Measurements from ENCODE around the gene PRDM13.

Gene PRDM13

DNA sequence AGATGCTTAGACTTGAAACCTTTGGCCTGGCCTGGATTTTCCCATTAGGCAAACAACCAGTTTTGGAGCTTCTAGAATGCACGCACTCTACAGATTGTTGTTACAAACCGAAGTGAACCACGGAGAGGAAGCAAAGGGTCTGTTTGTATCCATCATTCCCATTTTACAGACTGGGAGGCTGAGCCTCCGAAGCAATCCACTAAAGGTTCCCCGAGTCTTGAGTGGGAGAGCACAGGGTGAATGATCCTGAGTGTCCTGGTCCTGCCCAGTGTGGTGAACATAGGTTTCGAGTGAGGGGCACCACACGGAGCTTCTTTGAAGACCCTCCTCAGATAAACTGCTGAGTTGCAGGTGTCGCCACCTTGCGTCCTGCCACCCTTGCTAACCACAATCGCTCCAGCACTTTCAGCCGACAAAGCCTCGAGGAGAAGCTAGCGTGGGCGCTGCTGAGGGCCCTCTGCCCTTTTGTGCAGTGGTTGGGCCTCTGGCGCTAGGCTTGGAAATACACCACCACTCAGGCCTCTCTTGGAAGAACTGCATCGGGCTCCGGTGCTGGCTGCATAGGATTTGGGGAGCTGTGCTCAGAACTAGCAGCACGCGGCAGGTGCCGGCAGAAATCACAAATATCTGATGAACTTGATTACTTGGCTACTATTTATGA, 1.4 kb upstream of the PRDM13 start:
- H4K91ac ChIP-seq (ENCODE audit: low read depth, low read length, poor library complexity) = no peak overlapping the region
- no peak overlapping the region for H2AK5ac ChIP-seq (ENCODE audit: low read depth, low read length)
- no peak overlapping the region for H2BK5ac ChIP-seq (ENCODE audit: low read length)
- no peak overlapping the region for H3K9ac ChIP-seq (ENCODE audit: low read depth, low read length, poor library complexity)
- no CpG with 5 or more reads among the region's 20 CpGs for WGBS, 2 donors (ENCODE audit: extremely low coverage in 2 of 2, insufficient read length in 2 of 2, insufficient replicate concordance in 1 of 2)
- no peak overlapping the region for H3K14ac ChIP-seq (ENCODE audit: low read length)
- no peaks in the 10 kb centered on the region for H3K36me3 ChIP-seq (replicated peaks in 1 of 2; ENCODE audit: control insufficient read depth in 2 of 2, insufficient read depth in 2 of 2, low read length in 2 of 2)
- no peak overlapping the region for H3K4me3 ChIP-seq (ENCODE audit: low read length in 2 of 2)
- H3K27ac ChIP-seq (replicated peaks; ENCODE audit: low read length) = no peak overlapping the region
- H3K27me3 ChIP-seq (ENCODE audit: control insufficient read depth in 3 of 3, insufficient read depth in 3 of 3, low read depth in 1 of 3, low read length in 3 of 3) = peaks cover 66 to 100% (median 96%) of the 10 kb centered on the region in 3 experiments
- H3K4me2 ChIP-seq (ENCODE audit: insufficient read depth, low read length, poor library complexity, severe bottlenecking) = no peak overlapping the region
- H3K79me1 ChIP-seq (ENCODE audit: low read depth, low read length) = no peaks in the 10 kb centered on the region
- no peak overlapping the region for H3K18ac ChIP-seq (ENCODE audit: low read length)
- H3K4ac ChIP-seq (ENCODE audit: low read length) = no peak overlapping the region
- H2BK120ac ChIP-seq (ENCODE audit: low read depth, low read length) = no peak overlapping the region
- H3K4me1 ChIP-seq (ENCODE audit: control insufficient read depth in 2 of 2, insufficient read depth in 1 of 2, low read depth in 1 of 2, low read length in 2 of 2) = peaks cover 0 to 2% of the 10 kb centered on the region in 2 donors
- H4K8ac ChIP-seq (ENCODE audit: low read depth, low read length) = no peak overlapping the region
- H2AFZ ChIP-seq (ENCODE audit: low read length) = no peak overlapping the region
- no peak overlapping the region for H2BK15ac ChIP-seq (ENCODE audit: low read length)
- peaks cover 0 to 2% of the 10 kb centered on the region in 2 donors for H3K9me3 ChIP-seq (replicated peaks in 1 of 2; ENCODE audit: control insufficient read depth in 2 of 2, insufficient read depth in 1 of 2, low read depth in 1 of 2, low read length in 2 of 2)
- H3K23ac ChIP-seq (ENCODE audit: low read depth, low read length, poor library complexity) = no peak overlapping the region
- no peak overlapping the region for H2BK12ac ChIP-seq (ENCODE audit: low read length)
- DNase-seq (ENCODE audit: low spot score) = no peak

GRCh38 chr6:99605911-99606655, 550 bp upstream of the PRDM13 start:
- no CpG with 5 or more reads among the region's 16 CpGs for WGBS, 2 donors (ENCODE audit: extremely low coverage in 2 of 2, insufficient read length in 2 of 2, insufficient replicate concordance in 1 of 2)

GRCh38 chr6:99607416-99608036, 893 bp downstream of the PRDM13 start:
- no CpG with 5 or more reads among the region's 34 CpGs for WGBS, 2 donors (ENCODE audit: extremely low coverage in 2 of 2, insufficient read length in 2 of 2, insufficient replicate concordance in 1 of 2)
- no peak overlapping the region for H3K4ac ChIP-seq (ENCODE audit: low read length)
- peak overlapping the region; percentile 63 for H2AFZ ChIP-seq (ENCODE audit: low read length)
- peaks cover 0 to 2% of the 10 kb centered on the region in 2 donors for H3K4me1 ChIP-seq (ENCODE audit: control insufficient read depth in 2 of 2, insufficient read depth in 1 of 2, low read depth in 1 of 2, low read length in 2 of 2)
- H4K8ac ChIP-seq (ENCODE audit: low read depth, low read length) = no peak overlapping the region
- H2BK12ac ChIP-seq (ENCODE audit: low read length) = no peak overlapping the region
- no peak overlapping the region for H2BK5ac ChIP-seq (ENCODE audit: low read length)
- no peak overlapping the region for H3K9ac ChIP-seq (ENCODE audit: low read depth, low read length, poor library complexity)
- no peaks in the 10 kb centered on the region for H3K79me1 ChIP-seq (ENCODE audit: low read depth, low read length)
- H4K91ac ChIP-seq (ENCODE audit: low read depth, low read length, poor library complexity) = no peak overlapping the region
- DNase-seq (ENCODE audit: low spot score) = no peak
- H3K9me3 ChIP-seq (replicated peaks in 1 of 2; ENCODE audit: control insufficient read depth in 2 of 2, insufficient read depth in 1 of 2, low read depth in 1 of 2, low read length in 2 of 2) = peaks cover 0 to 2% of the 10 kb centered on the region in 2 donors
- peaks cover 66 to 100% (median 92%) of the 10 kb centered on the region in 3 experiments for H3K27me3 ChIP-seq (ENCODE audit: control insufficient read depth in 3 of 3, insufficient read depth in 3 of 3, low read depth in 1 of 3, low read length in 3 of 3)
- H3K4me3 ChIP-seq (ENCODE audit: low read length in 2 of 2) = no peak overlapping the region
- no peak overlapping the region for H3K18ac ChIP-seq (ENCODE audit: low read length)
- H2AK5ac ChIP-seq (ENCODE audit: low read depth, low read length) = no peak overlapping the region
- H3K14ac ChIP-seq (ENCODE audit: low read length) = no peak overlapping the region
- no peaks in the 10 kb centered on the region for H3K36me3 ChIP-seq (replicated peaks in 1 of 2; ENCODE audit: control insufficient read depth in 2 of 2, insufficient read depth in 2 of 2, low read length in 2 of 2)
- H2BK15ac ChIP-seq (ENCODE audit: low read length) = no peak overlapping the region
- H3K23ac ChIP-seq (ENCODE audit: low read depth, low read length, poor library complexity) = peak overlapping the region; percentile 85
- H2BK120ac ChIP-seq (ENCODE audit: low read depth, low read length) = no peak overlapping the region
- H3K4me2 ChIP-seq (ENCODE audit: insufficient read depth, low read length, poor library complexity, severe bottlenecking) = no peak overlapping the region
- H3K27ac ChIP-seq (replicated peaks; ENCODE audit: low read length) = no peak overlapping the region

More at GRCh38 chr6:99605911-99606655, 550 bp upstream of the PRDM13 start:
- no peaks in the 10 kb centered on the region for H3K36me3 ChIP-seq (replicated peaks in 1 of 2; ENCODE audit: control insufficient read depth in 2 of 2, insufficient read depth in 2 of 2, low read length in 2 of 2)
- no peak overlapping the region for H3K23ac ChIP-seq (ENCODE audit: low read depth, low read length, poor library complexity)
- DNase-seq (ENCODE audit: low spot score) = no peak
- H3K14ac ChIP-seq (ENCODE audit: low read length) = no peak overlapping the region
- H2AK5ac ChIP-seq (ENCODE audit: low read depth, low read length) = no peak overlapping the region
- peaks cover 66 to 100% (median 95%) of the 10 kb centered on the region in 3 experiments for H3K27me3 ChIP-seq (ENCODE audit: control insufficient read depth in 3 of 3, insufficient read depth in 3 of 3, low read depth in 1 of 3, low read length in 3 of 3)
- H3K9me3 ChIP-seq (replicated peaks in 1 of 2; ENCODE audit: control insufficient read depth in 2 of 2, insufficient read depth in 1 of 2, low read depth in 1 of 2, low read length in 2 of 2) = peaks cover 0 to 2% of the 10 kb centered on the region in 2 donors
- no peak overlapping the region for H2BK15ac ChIP-seq (ENCODE audit: low read length)
- no peak overlapping the region for H3K4ac ChIP-seq (ENCODE audit: low read length)
- H2BK120ac ChIP-seq (ENCODE audit: low read depth, low read length) = no peak overlapping the region
- no peak overlapping the region for H3K18ac ChIP-seq (ENCODE audit: low read length)
- H3K9ac ChIP-seq (ENCODE audit: low read depth, low read length, poor library complexity) = no peak overlapping the region
- no peak overlapping the region for H3K4me2 ChIP-seq (ENCODE audit: insufficient read depth, low read length, poor library complexity, severe bottlenecking)
- no peak overlapping the region for H4K91ac ChIP-seq (ENCODE audit: low read depth, low read length, poor library complexity)
- H3K79me1 ChIP-seq (ENCODE audit: low read depth, low read length) = no peaks in the 10 kb centered on the region
- no peak overlapping the region for H2BK5ac ChIP-seq (ENCODE audit: low read length)
- peaks cover 0 to 2% of the 10 kb centered on the region in 2 donors for H3K4me1 ChIP-seq (ENCODE audit: control insufficient read depth in 2 of 2, insufficient read depth in 1 of 2, low read depth in 1 of 2, low read length in 2 of 2)
- no peak overlapping the region for H4K8ac ChIP-seq (ENCODE audit: low read depth, low read length)
- H3K4me3 ChIP-seq (ENCODE audit: low read length in 2 of 2) = no peak overlapping the region
- no peak overlapping the region for H2AFZ ChIP-seq (ENCODE audit: low read length)
- no peak overlapping the region for H2BK12ac ChIP-seq (ENCODE audit: low read length)
- H3K27ac ChIP-seq (replicated peaks; ENCODE audit: low read length) = no peak overlapping the region
